Spleen (tissue), 7 donors: ENCODE data around the gene UBP1.

Experiments
- POLR2A ChIP-seq, 3 donors: fragments of 450-650 bp; IDR thresholded peaks; one replicate each; pipeline ENCODE4 v1.5.1; 2017; ENCODE audit warnings: antibody characterized with exemption in 3 of 3, mild to moderate bottlenecking in 1 of 3
- POLR2AphosphoS5 ChIP-seq, 3 donors: sonication (generic); formaldehyde crosslinking; IDR thresholded peaks; one replicate each; pipeline ENCODE4 v1.5.1; 2017; ENCODE audit warnings: antibody characterized with exemption in 3 of 3
- TF ChIP-seq, protein P1 (sequence below), 11 experiments: fragments of 200-600 bp in 7 of 11; fragments of 450-650 bp in 4 of 11; sonication (generic) in 4 of 11; IDR thresholded peaks in 8 of 11; conservative IDR thresholded peaks in 3 of 11; 1 replicate in 7 of 11; 2 replicates in 4 of 11; pipeline versions ENCODE4 v1.4.0 to v1.8.0; 2016 to 2021; ENCODE audit warnings: antibody characterized with exemption in 11 of 11, inconsistent platforms in 4 of 11, mild to moderate bottlenecking in 1 of 11
- donor health status: DM: no; HTN: no; CAD: no; lungs with moderate emphysema.
- donor health status: DM: no; HTN: no; CAD: no.
- donor health status: DM: no; HTN: no; CAD: no.

DNA sequence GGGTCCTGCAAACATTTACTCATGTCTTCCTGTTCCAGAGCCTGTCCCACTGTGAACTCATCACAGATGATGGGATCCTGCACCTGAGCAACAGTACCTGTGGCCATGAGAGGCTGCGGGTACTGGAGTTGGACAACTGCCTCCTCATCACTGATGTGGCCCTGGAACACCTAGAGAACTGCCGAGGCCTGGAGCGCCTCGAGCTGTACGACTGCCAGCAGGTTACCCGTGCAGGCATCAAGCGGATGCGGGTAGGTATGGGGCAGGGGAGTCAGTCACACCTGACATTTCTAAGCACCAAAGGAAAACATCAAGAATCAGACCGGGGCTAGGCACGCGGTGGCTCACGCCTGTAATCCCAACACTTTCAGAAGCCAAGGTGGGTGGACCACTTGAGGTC lies 56.3 kb downstream of the UBP1 start:
- TF ChIP-seq, protein P1, sequence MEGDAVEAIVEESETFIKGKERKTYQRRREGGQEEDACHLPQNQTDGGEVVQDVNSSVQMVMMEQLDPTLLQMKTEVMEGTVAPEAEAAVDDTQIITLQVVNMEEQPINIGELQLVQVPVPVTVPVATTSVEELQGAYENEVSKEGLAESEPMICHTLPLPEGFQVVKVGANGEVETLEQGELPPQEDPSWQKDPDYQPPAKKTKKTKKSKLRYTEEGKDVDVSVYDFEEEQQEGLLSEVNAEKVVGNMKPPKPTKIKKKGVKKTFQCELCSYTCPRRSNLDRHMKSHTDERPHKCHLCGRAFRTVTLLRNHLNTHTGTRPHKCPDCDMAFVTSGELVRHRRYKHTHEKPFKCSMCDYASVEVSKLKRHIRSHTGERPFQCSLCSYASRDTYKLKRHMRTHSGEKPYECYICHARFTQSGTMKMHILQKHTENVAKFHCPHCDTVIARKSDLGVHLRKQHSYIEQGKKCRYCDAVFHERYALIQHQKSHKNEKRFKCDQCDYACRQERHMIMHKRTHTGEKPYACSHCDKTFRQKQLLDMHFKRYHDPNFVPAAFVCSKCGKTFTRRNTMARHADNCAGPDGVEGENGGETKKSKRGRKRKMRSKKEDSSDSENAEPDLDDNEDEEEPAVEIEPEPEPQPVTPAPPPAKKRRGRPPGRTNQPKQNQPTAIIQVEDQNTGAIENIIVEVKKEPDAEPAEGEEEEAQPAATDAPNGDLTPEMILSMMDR (IDR thresholded peaks at IDR 0.05 in 8 of 11, conservative IDR thresholded peaks at IDR 0.05 in 3 of 11): no peak
- no peak for TF ChIP-seq POLR2A (IDR thresholded peaks at IDR 0.05)
- peak in 2 of 3 donors; percentile 23 to 50 for TF ChIP-seq POLR2AphosphoS5 (IDR thresholded peaks at IDR 0.05)
